NCI-H226 (cell line): Measurements from ENCODE around the gene MMP14.
A peak's percentile ranks its signal among the peaks of the same experiment; 100 is the strongest.
"Not testable (repeated sequence)": the region's sequence is repeated elsewhere in the genome, so short reads cannot be mapped to it uniquely, and the experiment has no call there.

Experiments used
- DNase-seq: peaks from one replicate; pipeline ENCODE4 v3.0.0-alpha.2; 2015

Gene MMP14

DNA sequence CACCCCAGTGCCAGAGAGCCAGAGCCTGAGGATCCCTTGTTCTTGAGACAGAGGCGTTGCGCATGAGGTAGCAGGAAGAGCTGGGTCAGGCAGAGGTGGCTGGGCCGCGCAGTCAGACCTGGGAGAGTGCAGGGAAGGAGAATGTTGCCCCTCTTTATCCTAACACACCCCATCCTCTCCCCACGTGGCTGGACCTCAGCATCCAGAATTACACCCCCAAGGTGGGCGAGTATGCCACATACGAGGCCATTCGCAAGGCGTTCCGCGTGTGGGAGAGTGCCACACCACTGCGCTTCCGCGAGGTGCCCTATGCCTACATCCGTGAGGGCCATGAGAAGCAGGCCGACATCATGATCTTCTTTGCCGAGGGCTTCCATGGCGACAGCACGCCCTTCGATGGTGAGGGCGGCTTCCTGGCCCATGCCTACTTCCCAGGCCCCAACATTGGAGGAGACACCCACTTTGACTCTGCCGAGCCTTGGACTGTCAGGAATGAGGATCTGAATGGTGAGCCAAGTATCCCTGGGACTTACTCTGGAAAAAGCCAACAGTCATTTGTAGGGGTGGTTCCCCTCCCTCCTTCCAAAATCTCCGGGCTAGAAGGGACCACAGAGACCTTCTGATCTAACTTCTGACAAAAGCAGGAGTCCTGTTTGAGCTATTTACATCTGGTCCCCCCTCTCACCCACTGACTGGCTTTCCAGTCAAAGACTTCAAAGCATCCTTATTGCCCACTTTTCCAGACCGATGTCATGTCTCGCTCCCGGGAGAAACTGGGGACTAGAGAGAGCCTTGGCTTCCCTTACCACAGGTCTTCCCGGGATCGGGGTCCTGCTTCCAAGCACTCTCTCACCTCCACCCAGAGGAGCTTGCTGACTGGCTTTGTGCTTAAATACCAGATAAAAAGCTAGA lies 6.1 kb downstream of the MMP14 start:
- DNase-seq: no peak

DNA sequence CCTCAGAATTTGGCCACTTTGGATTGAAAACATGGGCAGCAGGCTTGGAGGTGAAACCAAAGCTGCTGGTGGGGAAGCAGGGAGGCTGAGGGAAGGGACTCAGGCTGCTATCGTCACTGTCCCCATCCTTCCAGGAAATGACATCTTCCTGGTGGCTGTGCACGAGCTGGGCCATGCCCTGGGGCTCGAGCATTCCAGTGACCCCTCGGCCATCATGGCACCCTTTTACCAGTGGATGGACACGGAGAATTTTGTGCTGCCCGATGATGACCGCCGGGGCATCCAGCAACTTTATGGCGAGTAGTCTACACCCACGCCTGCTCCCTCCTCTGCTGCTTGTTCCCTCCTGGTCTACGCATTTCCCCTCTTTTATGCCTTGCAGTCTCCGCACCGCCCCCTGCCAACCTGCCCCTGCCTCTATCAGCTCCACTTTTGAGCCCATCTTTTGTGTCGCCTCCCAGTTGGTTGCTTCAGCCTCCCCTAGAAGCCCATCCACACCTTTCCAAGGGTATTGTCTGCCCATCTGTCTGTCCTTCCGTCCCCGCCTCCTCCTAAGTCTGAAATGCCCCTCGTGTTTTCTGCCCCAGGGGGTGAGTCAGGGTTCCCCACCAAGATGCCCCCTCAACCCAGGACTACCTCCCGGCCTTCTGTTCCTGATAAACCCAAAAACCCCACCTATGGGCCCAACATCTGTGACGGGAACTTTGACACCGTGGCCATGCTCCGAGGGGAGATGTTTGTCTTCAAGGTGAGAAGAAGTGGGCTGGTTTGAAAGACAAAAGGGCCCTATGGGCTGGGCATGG lies 6.9 kb downstream of the MMP14 start:
- DNase-seq: no peak

DNA sequence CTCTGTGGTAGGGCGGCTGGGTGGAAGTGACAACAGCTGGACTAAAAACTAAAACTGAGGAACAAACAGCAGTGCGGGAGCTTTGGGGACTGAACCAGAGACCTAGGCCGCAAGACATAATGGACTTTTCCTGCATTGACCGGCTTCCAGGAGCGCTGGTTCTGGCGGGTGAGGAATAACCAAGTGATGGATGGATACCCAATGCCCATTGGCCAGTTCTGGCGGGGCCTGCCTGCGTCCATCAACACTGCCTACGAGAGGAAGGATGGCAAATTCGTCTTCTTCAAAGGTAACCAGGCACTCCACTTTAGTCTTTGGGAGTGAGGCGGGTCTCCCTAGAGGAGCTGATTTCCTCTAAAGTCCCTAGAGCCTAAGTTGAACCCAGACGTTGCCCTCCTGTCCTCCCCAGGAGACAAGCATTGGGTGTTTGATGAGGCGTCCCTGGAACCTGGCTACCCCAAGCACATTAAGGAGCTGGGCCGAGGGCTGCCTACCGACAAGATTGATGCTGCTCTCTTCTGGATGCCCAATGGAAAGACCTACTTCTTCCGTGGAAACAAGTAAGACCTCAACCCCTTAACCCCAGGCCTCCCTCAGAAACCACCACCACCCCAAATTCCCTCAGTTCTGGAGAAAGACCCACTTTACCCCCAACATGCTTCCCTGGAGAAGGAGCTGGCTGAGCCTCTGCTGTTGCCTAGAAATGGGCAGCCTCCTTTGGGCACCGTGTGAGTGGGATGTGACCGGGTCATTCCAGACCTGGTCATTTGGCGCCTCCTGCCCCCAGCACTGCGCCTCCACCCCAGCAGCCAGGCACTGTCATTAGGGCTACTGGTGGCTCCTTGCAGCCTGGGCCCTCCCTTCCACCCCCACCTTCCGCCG lies 8.1 kb downstream of the MMP14 start:
- no peak for DNase-seq

DNA sequence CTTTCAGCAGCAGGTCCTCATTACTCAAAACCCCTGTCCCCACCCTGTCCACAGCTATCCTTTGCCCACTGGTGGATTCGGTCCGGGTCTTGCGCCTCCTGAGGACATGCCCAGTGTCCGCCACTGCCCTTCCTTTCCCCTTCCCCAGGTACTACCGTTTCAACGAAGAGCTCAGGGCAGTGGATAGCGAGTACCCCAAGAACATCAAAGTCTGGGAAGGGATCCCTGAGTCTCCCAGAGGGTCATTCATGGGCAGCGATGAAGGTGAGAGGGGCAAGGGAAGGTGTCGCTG lies 8.7 kb downstream of the MMP14 start:
- no peak for DNase-seq

DNA sequence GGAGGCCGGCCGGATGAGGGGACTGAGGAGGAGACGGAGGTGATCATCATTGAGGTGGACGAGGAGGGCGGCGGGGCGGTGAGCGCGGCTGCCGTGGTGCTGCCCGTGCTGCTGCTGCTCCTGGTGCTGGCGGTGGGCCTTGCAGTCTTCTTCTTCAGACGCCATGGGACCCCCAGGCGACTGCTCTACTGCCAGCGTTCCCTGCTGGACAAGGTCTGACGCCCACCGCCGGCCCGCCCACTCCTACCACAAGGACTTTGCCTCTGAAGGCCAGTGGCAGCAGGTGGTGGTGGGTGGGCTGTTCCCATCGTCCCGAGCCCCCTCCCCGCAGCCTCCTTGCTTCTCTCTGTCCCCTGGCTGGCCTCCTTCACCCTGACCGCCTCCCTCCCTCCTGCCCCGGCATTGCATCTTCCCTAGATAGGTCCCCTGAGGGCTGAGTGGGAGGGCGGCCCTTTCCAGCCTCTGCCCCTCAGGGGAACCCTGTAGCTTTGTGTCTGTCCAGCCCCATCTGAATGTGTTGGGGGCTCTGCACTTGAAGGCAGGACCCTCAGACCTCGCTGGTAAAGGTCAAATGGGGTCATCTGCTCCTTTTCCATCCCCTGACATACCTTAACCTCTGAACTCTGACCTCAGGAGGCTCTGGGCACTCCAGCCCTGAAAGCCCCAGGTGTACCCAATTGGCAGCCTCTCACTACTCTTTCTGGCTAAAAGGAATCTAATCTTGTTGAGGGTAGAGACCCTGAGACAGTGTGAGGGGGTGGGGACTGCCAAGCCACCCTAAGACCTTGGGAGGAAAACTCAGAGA lies 9.6 kb downstream of the MMP14 start:
- no peak for DNase-seq

DNA sequence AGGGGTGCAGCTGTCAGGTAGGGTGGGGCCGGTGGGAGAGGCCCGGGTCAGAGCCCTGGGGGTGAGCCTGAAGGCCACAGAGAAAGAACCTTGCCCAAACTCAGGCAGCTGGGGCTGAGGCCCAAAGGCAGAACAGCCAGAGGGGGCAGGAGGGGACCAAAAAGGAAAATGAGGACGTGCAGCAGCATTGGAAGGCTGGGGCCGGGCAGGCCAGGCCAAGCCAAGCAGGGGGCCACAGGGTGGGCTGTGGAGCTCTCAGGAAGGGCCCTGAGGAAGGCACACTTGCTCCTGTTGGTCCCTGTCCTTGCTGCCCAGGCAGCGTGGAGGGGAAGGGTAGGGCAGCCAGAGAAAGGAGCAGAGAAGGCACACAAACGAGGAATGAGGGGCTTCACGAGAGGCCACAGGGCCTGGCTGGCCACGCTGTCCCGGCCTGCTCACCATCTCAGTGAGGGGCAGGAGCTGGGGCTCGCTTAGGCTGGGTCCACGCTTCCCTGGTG lies 10.5 kb downstream of the MMP14 start:
- no peak for DNase-seq

DNA sequence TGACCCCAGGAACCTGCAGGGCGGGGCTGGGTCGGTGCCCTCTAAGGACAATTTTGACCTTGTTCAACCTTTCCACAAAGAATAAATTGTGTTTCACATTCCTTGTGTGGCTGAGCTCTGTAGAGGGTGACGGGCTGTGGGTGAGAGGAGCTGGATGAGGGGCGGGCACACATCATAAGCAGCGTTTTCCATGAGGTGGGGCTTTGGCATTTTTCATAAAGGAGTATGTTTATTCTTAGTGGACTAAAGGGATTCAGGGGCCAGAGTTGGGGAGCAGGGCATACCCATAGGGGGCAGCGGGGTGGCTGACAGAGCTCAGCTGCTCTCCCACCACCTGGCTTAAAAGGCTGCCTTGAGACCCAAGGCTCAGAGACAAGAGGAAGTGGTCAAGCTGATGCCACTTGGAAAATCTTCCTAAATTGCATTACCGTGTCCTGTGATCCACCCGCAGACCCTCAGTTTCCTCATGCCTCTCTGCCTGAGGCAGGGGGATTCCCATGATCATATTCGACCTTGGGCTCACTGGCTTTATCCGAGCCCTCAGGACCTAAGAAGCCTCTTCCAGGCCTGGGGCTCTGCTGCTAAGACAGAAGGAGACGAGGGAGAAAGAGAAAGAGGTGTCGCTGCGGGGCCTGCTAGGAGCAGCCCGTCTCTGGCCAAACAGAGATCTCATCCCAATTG lies 11.4 kb downstream of the MMP14 start:
- no peak for DNase-seq

DNA sequence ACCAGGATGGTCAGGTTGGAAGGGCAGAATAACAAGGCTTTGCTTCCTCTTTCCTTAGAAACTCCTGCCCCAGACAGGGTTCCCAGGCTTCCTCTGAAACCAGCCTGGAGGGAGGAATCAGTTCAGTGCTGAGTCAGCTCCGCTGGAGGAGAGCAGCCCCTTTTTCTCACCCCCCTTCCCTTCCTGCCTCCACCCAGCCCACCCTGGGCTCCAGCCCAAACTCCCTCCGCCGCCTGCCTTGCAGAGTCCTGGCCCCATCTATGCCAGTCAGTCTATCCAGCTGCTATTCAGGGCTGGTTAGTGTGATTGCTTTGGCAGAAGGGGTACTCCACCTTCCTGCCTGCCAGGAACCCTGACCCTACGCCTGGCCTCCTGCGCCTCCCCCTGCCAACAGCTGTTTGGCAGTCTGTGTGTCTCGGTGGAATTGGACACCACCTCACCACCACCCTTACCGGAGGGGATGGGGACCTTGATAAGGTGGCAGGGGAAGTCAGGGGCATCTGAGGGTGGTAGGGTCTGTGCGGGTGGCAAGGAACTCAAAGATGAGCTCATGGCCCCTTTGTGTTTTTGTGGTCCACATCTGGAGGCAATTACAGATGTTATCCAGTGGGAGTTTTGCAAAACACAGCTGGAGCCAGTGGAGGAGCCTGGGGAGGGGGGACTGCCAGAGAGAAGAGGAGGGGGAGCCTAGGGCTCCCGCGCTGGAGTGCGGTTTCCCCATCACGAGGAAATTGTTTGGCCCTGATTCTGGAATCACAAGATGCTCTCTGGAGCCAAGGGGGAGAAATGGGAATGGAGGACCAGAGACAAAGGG lies 12.2 kb downstream of the MMP14 start:
- DNase-seq: peak; percentile 34

DNA sequence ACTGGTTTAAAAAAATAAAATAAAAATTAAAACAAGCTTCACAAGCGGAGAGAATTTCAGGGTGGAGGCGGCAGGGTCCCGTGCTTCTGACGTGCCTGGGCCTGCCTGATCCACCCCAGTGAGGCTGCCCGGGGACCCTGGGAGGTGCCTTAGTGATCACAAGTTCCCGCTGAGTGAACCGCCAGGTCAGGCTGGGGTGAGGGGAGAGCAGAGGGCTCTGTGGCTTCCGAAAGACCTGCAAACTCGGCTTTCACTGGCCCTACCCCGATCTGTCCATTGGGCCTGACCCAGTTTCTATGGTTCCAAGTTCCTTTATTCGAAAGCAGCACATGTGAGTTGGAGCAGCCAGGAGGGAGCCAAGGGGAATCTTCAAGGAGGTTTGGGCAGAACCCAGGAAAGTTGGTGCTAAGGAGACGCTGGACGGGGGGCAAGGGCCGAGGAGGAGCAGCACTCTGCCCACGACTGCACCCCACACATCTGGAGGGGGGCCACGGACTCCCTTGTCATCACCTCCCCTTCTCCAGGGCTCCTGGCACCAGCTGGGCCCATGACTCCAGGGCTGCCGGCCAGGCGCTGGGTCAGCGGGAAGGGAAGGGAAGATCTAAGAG lies 12.9 kb downstream of the MMP14 start:
- no peak for DNase-seq

DNA sequence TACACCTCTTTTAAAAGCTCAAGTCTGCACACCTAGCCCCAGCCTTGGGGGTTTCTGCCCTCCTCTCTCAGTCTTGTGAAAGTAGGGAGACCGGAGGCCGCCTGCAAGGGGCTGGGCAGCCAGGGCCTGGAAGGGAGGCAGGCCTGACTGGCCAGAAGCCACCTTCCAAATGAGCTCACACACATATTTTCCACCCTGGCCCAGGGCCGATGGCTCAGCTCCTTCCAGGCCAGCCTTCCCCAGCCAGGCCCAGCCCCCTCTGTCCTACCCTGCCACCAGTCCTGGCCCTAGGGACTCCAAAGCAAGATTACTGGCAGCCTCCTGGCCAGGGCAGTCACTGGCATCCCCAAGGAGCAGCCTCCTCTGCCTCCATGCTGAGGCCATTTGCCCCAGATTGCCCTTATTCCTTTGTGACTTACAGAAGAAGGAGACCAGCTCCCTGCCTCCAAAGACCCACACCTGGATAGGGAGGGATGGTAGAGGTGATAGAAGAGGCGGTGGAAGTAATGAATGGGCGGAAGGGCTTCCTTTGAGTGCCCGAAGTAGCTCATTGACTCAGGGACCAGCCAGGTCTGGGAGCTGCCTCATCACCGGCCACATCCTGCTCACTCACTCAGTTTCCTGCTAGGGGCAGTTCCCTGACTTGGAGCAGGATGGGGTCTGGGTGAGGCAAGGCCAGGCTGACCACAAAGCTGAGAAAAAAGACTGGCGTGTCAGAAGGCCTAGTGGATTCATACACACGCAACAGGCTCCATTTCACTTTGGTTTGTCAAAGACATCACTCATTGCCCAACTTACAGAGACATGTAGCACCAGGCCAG lies 14.8 kb downstream of the MMP14 start:
- DNase-seq: peak; percentile 94

DNA sequence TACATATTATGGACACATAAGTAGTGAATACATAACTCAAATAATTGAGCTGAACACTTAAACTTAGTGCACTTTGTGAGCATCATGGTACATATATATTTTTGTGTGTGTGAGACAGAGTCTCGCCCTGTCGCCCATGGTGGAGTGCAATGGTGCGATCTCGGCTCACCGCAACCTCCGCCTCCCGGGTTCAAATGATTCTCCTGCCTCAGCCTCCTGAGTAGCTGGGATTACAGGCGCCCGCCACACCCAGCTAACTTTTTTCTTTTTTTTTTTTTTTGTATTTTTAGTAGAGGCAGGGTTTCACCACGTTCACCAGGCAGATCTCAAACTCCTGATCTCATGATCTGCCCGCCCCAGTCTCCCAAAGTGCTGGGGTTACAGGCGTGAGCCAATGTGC lies 15.8 kb downstream of the MMP14 start:
- not testable (repeated sequence) for DNase-seq

DNA sequence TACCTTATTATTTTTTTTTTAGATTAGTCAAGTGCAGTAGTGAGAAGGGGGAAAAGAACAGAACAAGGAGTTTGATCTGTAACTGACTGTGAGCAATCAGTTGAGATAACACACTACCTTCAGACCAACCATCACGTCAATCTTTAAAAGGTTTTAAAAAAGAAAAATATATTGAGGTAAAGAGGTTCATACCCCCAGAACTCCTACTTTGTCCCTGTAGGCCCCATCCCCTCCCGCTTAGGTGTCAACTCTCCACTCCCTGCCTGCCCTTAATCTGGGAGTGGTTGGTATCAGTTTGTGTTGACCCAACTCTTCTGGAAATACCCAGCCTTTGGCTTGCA lies 16.2 kb downstream of the MMP14 start:
- DNase-seq: no peak

DNA sequence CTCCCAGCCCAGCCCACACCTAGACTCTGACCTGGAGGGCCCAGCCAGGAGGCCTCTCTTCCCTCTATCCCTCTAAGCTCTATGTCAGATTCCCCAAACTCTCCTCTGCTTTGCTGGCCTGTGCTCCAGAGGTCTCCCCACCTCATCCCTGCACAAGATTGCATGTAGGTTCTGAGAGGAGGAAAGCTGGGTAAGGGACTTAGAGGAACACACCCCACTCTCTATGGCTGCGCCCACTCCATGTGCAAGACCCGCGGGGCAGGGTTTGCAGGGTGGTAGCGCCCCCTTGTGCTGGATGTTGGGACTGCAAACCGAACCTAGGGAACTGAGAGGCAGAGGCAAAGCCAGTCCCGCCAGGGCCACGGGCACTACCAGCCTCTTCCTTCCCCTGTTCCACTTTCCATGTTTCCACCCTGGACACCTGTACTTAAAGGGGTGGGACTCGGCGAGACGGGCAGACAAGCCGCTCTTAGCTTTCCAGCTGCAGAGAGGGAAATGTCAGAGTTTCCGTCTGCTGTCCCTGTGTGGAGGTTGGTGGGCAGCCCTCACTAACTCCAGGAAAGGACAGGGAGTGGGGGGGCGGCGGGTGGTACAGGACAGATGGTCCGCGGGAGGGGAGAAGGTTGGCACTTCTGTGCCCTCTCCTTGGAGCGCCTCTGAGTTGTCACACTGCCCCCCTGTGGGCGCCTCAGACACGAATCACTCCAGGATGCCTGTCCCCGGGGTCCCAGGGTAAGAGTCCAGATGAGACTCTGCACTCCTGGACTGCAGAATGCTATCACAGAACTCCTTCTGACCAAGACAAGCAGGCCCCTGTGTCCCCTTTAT lies 16.8 kb downstream of the MMP14 start:
- peak; percentile 70 for DNase-seq

DNA sequence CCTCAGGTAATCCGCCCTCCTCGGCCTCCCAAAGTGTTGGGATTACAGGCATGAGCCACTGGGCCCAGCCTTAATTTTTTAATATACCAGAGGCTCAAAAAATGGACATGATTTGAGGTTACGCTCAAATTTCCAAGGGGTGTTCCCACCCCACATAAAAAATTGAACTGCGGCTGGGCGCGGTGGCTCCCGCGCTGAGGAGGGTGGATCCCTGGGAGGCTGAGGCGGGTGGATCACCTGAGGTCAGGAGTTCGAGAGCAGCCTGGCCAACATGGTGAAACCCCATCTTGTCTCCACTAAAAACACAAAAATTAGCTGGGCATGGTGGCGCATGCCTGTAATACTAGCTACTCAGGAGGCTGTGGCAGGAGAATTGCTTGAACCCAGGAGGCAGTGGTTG lies 17.9 kb downstream of the MMP14 start:
- not testable (repeated sequence) for DNase-seq

DNA sequence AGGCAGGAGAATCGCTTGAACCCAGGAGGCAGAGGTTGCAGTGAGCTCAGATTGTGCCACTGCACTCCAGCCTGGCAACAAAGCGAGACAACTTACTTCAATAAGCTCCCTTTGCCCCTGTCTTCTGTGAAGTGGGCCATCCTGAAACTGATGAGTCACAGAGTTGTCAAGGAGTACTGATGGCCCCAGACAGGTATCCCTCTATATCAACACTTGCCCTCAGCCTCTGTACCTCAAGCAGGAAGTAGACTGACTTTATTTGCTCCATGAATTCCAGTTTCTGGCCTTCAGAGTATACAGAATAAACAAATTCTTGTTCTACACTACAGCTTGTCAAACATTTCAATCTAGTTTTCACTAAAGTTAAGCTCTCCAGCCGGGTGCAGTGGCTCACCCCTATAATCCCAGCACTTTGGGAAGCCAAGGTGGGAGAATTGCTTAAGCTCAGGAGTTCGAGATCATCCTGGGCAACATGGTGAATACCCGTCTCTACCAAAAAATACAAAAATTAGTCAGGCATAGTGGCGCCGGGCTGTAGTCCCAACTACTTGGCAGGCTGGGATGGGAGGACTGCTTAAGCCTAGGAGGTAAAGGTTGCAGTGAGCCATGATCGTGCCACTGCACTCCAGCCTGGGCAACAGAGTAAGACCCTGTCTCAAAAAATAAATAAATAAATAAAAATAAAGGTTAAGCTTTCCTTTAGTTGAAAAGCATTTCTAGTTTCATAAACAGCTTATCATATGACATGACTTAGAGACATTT lies 18.8 kb downstream of the MMP14 start:
- no peak for DNase-seq

DNA sequence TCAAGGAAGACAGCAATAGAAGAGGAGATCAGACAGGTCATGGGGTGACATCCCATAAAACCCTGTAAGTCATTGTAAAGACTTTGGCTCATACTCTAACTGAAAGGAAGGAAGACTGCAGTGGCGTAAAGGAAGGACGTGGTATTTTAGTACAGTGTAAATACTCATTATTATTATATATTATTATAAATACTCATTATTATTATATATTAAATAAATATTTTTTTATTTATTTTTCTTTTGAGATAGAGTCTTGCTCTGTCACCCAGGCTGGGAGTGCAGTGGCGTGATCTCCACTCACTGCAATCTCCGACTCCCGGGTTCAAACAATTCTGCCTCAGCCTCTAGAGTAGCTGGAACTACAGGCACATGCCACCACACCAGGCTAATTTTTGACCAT lies 20.0 kb downstream of the MMP14 start:
- DNase-seq: no peak

DNA sequence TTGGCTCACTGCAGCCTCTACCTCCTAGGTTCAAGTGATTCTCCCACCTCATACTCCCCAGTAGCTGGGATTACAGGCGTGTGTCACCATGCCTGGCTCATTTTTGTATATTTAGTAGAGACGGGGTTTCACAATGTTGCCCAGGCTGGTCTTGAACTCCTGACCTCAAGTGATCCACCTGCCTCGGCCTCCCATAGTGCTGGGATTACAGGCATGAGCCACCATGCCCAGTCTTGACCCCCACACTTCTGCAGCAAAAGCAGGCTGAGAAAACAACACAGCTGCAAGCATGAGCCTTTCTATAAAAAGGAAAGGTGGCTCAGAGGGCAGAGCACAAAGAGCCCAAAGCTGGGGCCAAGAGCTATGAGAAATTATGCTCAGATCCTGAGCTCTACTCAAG lies 24.0 kb downstream of the MMP14 start:
- DNase-seq: not testable (repeated sequence)

DNA sequence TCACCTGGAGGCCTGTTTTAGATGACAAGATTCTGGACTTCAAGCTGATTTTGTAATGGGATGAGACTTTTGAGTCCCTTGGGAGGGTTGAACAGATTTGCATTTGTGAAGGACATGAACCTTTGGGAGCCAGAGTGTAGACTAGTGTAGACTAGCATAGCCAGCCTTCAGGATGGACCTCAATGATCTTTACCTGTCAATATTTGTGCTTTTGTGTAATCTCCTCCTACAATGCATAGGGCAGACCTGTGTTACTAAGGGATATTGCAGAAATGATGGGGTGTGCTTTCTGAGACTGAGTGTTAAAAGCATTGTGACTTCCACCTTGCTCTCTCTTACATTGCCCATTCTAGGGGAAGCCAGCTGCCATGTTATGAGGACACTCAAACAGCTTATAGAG lies 25.3 kb downstream of the MMP14 start:
- no peak for DNase-seq
